Endothelial cell of umbilical vein (primary cell): ENCODE data around the gene SPATA6L.

Source experiments
- CTCF ChIP-seq, 2 donors: IDR thresholded peaks; 1 replicate in 1 of 2; 2 replicates in 1 of 2; pipeline ENCODE4 v1.5.1; 2011; ENCODE audit warnings: low read length in 2 of 2, mild to moderate bottlenecking in 2 of 2, moderate library complexity in 2 of 2, control low read depth in 1 of 2, inconsistent platforms in 1 of 2, low read depth in 1 of 2; ENCODE audit not compliant: insufficient read depth in 1 of 2; ENCODE audit errors: extremely low read depth in 1 of 2
- EZH2 ChIP-seq: IDR thresholded peaks from 2 replicates; pipeline ENCODE4 v1.6.1; 2012; ENCODE audit warnings: borderline replicate concordance, low read depth, mild to moderate bottlenecking, moderate library complexity, low read length, inconsistent platforms; ENCODE audit not compliant: severe bottlenecking
- POLR2AphosphoS5 ChIP-seq: IDR thresholded peaks from 2 replicates; pipeline ENCODE4 v1.6.1; 2012; ENCODE audit warnings: low read depth, mild to moderate bottlenecking, control low read depth, low read length, moderate library complexity; ENCODE audit not compliant: insufficient read depth

GRCh38 chr9:4714266-4715016 lies 48.2 kb upstream of the SPATA6L start:
- no peak for TF ChIP-seq CTCF (IDR thresholded peaks at IDR 0.05; ENCODE audit: extremely low read depth in 1 of 2, insufficient read depth in 1 of 2, low read depth in 1 of 2, low read length in 2 of 2)
- no peak for TF ChIP-seq EZH2
- no peak for TF ChIP-seq POLR2AphosphoS5
